GM19351 (cell line): Measurements from ENCODE around the gene RTRAF.

Experiments used
- ATAC-seq: cut with Tn5 transposase; IDR thresholded peaks from one replicate; pipeline ENCODE4 v1.9.1; 2021; ENCODE audit warnings: mild to moderate bottlenecking, moderate library complexity; ENCODE audit not compliant: unreplicated experiment

Gene RTRAF

GRCh38 chr14:51989293-51990234 is at the start of gene RTRAF:
TSS of gene RTRAF (plus strand) at chr14:51989546. CDS start at chr14:51989640, 94 bp downstream.
- ATAC-seq = peak; percentile 89

DNA sequence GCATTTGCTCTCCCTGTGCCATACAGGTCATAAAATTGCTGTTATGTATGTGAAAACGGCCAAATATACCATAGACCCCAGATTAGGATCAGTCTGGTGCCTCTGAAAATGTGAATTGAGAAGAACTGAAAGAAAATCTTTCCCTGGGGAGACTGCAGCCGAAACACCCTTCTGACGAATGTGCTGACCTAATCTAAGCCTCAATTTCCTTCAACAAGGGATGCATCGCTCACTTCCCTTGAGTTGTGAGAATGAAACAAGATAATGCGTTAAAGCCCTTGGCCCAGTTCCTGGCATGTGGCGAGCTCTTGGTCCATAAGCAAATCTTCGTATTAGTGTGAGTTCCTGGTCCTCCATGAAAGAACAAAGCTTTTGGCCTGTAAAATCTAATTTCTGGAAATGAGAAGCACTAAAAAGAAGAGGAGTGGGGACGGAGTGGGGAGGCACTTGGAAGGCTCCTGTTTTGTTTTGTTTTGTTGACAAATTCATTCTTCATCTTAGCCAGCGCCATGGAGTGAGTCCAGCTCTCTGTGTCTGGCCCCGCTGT is 49.5 kb upstream of the RTRAF start:
- no peak for ATAC-seq

DNA sequence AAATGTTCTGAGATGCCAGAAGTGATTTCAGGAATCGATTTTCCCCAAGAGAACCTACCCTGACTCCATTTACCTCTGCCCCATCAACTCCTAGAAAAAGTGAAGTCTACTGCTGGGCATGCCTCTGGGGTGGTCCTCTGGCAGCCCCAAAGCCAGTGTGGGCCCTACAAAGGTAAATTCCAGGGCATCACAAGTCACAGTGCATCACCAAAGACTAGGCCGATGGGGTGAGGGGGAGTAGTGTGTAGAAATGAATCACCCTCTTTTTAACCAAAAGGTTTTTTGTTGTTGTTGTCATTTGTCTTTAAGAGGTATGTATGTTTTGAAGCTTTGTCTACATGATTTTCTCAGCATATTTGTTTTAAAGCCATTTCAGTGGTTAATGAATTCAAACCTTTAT is 46.4 kb upstream of the RTRAF start:
- no peak for ATAC-seq

DNA sequence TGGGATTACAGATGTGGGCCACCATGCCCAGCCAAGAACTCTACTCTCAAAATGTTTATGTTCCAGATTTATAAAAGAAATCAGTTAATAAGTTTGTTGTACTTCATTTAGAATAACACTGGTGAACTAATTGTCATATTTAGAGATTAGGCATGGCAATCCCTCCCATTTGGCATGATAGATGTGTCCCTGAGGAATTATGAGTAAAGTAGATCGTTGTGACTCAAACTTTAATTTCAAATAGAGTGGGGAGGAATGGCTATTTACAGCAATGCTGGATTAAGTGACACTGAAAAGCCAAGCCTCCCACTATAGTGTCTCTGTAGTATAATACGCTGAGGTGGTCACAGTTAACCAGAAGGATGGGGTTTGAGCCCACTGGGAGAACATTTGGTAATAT is 39.3 kb upstream of the RTRAF start:
- ATAC-seq = no peak

DNA sequence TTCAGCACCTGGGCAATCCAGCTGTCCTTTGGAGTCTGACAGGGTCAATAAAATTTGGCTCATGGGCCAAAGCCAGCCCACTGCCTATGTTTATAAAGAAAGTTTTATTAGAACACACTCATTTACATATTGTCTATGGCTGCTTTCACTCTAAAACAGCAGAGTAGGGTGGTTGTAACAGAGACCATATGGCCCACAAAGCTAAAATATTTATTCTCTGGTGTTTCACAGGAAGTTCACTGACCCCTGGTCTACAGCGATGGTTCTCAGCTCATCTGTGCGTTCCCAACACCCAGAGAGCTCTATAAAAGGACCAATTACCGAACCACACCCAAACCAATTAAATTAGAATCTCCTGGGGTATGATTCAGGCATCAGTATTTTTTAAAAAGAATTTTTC is 37.7 kb upstream of the RTRAF start:
- ATAC-seq = no peak

DNA sequence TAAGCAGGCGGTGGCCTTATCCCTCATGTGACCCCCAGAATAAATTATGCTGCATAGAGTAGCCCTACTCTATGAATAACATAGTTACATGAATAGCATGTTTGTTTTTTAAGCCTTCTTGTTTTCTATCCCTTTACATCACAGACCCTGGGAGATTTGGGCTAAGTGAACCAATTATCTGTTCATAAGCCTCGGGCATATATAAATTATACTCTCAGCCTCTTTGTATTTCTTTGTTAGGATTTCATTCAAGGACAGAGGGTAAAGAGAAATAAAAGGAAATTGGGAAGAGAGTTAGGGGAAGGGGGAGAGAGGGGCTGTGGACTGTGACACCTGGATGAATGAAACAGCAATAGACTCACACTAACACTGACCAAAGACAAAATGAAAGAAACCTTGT is 35.3 kb upstream of the RTRAF start:
- ATAC-seq = no peak

DNA sequence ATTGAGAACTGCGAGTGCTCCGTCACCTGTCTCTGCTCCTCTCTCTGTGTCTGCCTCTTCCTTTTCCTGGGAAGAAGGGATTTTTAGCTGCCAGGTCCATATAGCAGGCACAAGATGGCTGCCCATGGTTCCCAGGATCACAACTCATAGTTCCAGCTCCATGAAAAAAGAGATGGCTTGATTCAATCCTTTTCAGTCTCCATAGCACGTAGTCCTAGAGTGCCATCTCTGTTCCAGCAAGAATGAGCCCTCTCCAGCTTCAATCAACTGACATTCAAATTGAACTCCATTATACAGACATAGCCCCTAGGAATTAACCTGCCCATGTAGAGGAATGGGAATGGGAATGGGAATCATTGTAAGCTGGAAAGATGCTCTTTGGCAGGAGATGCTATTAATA is 34.7 kb upstream of the RTRAF start:
- no peak for ATAC-seq

GRCh38 chr14:51957950-51958349 is 31.4 kb upstream of the RTRAF start:
- no peak for ATAC-seq

DNA sequence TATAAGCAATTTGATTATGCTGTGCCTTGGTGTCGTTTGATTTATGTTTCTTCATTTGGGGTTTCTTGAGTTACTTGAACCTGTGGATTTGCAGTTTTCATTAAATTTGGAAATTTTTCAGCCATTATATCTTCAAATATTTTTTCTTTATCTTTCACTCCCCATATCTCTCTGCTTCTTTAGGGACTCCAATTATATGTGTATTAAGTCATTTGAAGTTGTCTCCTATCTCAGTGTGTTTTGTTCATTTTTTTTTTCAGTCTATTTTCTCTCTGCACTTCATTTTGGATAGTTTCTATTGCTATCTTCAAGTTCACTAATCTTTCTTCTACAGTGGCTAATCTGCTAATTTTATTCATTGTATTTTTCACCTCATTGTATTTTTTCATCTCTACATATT is 29.4 kb upstream of the RTRAF start:
- ATAC-seq = no peak

- ATAC-seq = no peak
Observed at GRCh38 chr14:51960866-51961265, 28.5 kb upstream of the RTRAF start.

GRCh38 chr14:51962711-51963110 is 26.6 kb upstream of the RTRAF start:
- no peak for ATAC-seq

DNA sequence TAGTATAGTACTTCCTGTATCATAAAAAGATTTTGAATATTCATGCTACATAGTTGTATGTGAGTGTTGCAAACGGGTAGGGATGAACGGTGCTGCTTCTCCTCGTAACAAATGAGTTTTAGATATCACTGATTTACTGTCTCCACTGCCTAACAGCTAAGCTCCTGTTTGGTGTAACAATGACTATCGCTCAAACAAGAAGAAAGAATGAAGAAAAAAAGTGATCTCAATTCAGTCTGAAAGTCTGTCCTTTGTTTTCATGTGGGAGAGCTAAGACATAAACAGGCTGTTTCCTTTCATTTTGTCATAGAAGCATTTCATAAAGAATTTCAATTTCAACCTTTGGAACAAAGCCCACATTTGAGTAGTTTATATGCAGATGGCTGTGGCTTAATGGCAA is 26.1 kb upstream of the RTRAF start:
- no peak for ATAC-seq

DNA sequence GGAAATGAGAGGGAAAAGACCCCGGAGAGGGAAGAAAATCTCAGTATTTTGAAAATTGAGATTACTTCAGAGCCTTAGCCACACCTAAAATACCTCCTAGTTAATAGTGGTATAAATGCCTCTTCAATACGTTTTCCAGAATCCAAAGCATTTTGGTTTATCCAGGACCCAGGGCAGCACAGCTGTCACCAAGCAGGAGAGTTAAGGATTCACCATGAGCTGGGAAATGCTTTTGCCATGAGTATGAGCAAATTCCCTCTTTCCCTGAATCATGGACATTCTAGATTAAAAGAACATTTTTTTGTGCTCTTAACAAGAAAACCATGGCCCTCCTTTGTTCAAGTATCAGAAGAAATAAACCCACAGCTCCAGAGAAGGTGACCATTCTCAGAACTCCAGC is 21.8 kb upstream of the RTRAF start:
- ATAC-seq = no peak

DNA sequence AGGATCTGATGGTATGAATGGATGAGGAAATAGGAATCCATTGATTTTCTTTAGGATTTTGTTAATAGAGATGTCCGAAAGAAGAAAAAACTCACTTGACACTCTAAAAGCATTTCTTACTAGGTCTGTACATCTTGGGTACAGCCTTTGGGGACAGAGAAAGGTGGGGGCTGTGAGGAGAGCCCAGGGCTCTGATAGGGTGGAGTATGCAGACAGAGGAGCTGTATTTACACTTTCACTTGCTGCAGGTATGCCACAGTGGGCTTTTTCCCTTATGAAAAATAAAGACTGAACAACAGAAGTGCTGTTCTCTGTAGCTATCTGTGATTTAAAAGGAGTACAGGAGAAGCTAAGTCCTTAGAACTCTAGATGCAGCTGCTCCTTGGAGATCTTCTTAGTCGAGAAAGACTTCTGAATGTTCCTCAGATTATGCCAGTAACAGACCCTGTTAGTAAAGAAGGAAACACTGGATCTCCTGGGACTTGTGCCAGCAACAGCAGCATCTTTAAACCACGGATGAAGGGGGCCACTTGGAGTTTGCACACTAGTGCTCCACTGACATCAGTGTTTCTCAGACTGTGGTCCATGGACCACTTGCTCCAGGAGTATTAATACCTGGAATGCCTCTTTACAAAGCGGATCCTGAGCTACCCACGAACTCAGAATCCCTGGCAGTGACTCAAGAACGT is 19.4 kb upstream of the RTRAF start:
- ATAC-seq = no peak

GRCh38 chr14:51972566-51972965 is 16.8 kb upstream of the RTRAF start:
- ATAC-seq = no peak

DNA sequence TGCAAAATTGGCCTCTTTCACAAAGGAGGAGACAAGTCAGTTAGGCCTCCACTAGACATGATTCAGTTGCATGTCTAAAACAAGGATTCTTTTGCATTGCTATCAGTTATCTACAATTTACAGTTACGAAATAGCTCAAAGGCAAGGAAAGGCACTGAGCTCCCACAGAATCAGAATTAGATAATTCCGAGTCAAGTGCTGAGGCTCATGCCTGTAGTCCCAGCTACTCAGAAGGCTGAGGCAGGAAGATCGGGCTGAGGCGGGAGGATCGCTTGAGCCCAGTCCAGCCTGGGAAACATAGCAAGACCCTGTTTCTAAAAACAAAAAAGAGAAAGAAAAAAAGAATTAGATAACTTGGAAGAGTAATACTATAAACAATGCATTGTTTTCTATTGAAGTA is 12.3 kb upstream of the RTRAF start:
- no peak for ATAC-seq

DNA sequence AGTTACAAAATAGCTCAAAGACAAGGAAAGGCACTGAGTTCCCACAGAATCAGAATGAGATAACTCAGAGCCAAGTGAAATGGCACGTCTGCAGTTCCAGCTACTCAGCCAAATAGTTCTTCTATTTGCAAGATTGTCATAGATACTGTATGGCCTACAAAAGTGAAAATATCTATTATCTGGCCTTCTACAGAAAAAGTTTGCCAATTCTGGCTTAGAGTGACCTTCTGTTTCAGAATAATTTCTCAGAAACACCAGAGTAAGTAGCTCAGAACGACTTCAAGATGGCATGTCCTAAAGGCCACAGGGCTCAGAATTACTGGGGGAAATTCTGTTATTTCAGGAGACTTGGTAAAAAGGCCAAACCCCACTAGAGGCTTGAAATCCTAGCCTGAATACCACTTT is 10.7 kb upstream of the RTRAF start:
- ATAC-seq = no peak

- peak; percentile 66 for ATAC-seq
Observed at GRCh38 chr14:51979088-51979709, 10.1 kb upstream of the RTRAF start.

GRCh38 chr14:51981218-51981854 is 8.0 kb upstream of the RTRAF start:
- ATAC-seq = peak; percentile 62

DNA sequence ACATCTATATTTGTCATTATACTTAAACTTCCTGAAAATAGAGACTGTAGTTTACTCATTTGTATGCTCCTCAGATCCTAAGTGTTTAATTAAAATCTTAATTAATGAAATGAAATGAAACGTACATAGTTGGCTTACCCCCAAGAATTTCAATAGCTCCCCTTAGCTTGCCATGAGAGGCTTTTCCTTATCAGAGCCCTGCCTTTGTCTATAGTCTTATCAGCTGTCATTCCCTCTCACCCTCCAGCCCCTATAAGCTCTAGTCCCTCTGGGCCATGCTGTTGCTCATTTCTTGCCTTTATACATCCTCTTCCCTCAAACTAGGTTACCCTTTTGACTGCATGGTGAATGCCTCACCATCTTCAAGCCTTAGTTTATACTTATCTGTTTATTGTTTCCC is 1.1 kb upstream of the RTRAF start:
- ATAC-seq = no peak

GRCh38 chr14:51990488-51990887 is 1.1 kb downstream of the RTRAF start:
- no peak for ATAC-seq
